DND-41 (cell line): ENCODE data around the gene ADAMTS9.

Source experiments
- ATAC-seq: fragments of 200-7000 bp; cut with Tn5 transposase; 3 replicates; pipeline ENCODE4 v1.9.1; 2021; ENCODE audit warnings: low read depth; ENCODE audit not compliant: insufficient read depth
- DNase-seq: peaks from one replicate; pipeline ENCODE4 v3.0.0-alpha.2; 2020
- H2AFZ ChIP-seq: 2 replicates; pipeline ENCODE4 v1.6.0; 2012; ENCODE audit warnings: low read depth, low read length
- H3K27ac ChIP-seq: 2 replicates; pipeline ENCODE4 v1.5.1; 2012; ENCODE audit warnings: low read length, inconsistent platforms
- H3K27me3 ChIP-seq: fragments of 200-600 bp; sonication (generic); 2 replicates; pipeline ENCODE4 v1.6.0; 2012; ENCODE audit warnings: low read length, mild to moderate bottlenecking, inconsistent platforms; ENCODE audit not compliant: insufficient read depth, poor library complexity
- H3K36me3 ChIP-seq: 2 replicates; pipeline ENCODE4 v1.5.1; 2012; ENCODE audit warnings: low read length, inconsistent platforms; ENCODE audit not compliant: insufficient read depth
- H3K4me1 ChIP-seq: 2 replicates; pipeline ENCODE4 v1.5.1; 2012; ENCODE audit warnings: mild to moderate bottlenecking, low read length; ENCODE audit not compliant: insufficient read depth
- H3K4me2 ChIP-seq: 2 replicates; pipeline ENCODE4 v1.6.0; 2012; ENCODE audit warnings: mild to moderate bottlenecking, moderate library complexity, low read length, inconsistent platforms; ENCODE audit not compliant: insufficient read depth
- H3K4me3 ChIP-seq, 2 experiments: fragments of 200-600 bp in 1 of 2; shearing (Covaris generic) in 1 of 2; 2 replicates each; pipeline ENCODE4 v1.5.1; 2012 to 2016; ENCODE audit warnings: inconsistent platforms in 2 of 2, low read length in 2 of 2, mild to moderate bottlenecking in 2 of 2, low read depth in 1 of 2, moderate library complexity in 1 of 2
- H3K79me2 ChIP-seq: 2 replicates; pipeline ENCODE4 v1.6.0; 2012; ENCODE audit warnings: low read length, inconsistent platforms; ENCODE audit not compliant: insufficient read depth
- H3K9ac ChIP-seq: 2 replicates; pipeline ENCODE4 v1.6.0; 2012; ENCODE audit warnings: low read depth, mild to moderate bottlenecking, inconsistent platforms, low read length, moderate library complexity
- H3K9me3 ChIP-seq: 2 replicates; pipeline ENCODE4 v1.5.1; 2012; ENCODE audit warnings: low read length, moderate library complexity, mild to moderate bottlenecking, inconsistent platforms; ENCODE audit not compliant: insufficient read depth, severe bottlenecking
- H4K20me1 ChIP-seq: 2 replicates; pipeline ENCODE4 v1.6.0; 2012; ENCODE audit warnings: low read length; ENCODE audit not compliant: insufficient read depth
- CTCF ChIP-seq: IDR thresholded peaks from 2 replicates; pipeline ENCODE4 v1.5.1; 2012; ENCODE audit warnings: borderline replicate concordance, low read length, moderate library complexity, mild to moderate bottlenecking; ENCODE audit not compliant: poor library complexity, severe bottlenecking; ENCODE audit errors: extremely low read depth
- EZH2 ChIP-seq: IDR thresholded peaks from 3 replicates; pipeline ENCODE4 v1.6.1; 2012; ENCODE audit warnings: borderline replicate concordance, low read depth, mild to moderate bottlenecking, moderate library complexity, low read length, inconsistent platforms; ENCODE audit not compliant: severe bottlenecking

The ADAMTS9 gene

GRCh38 chr3:64667887-64668581 lies 19.8 kb downstream of the ADAMTS9 start:
- TF ChIP-seq CTCF (no peak), EZH2 (no peak)
- no peak overlapping the region for H3K27ac ChIP-seq
- H3K9ac ChIP-seq: no peak overlapping the region
- DNase-seq (no peak), ATAC-seq (no peak)
- no peak overlapping the region for H3K4me3 ChIP-seq
- no peak overlapping the region for H2AFZ ChIP-seq
- no peaks in the 10 kb centered on the region for H3K4me1 ChIP-seq
- H3K79me2 ChIP-seq: no peaks in the 10 kb centered on the region
- no peaks in the 10 kb centered on the region for H3K36me3 ChIP-seq
- no peaks in the 10 kb centered on the region for H4K20me1 ChIP-seq
- peaks cover 3% of the 10 kb centered on the region for H3K9me3 ChIP-seq
- no peaks in the 10 kb centered on the region for H3K27me3 ChIP-seq
- no peak overlapping the region for H3K4me2 ChIP-seq

- Histone ChIP-seq H3K9ac (no peak overlapping the region), H3K4me3 (no peak overlapping the region), H4K20me1 (no peaks in the 10 kb centered on the region), H3K27me3 (no peaks in the 10 kb centered on the region), H3K36me3 (no peaks in the 10 kb centered on the region), H3K79me2 (no peaks in the 10 kb centered on the region), H3K27ac (no peak overlapping the region), H3K4me1 (no peaks in the 10 kb centered on the region), H3K9me3 (peaks cover 3% of the 10 kb centered on the region), H3K4me2 (no peak overlapping the region), H2AFZ (no peak overlapping the region)
- TF ChIP-seq CTCF (no peak), EZH2 (no peak)
- ATAC-seq (no peak), DNase-seq (no peak)
Measured at GRCh38 chr3:64667138-64667537, 20.7 kb downstream of the ADAMTS9 start.

DNA sequence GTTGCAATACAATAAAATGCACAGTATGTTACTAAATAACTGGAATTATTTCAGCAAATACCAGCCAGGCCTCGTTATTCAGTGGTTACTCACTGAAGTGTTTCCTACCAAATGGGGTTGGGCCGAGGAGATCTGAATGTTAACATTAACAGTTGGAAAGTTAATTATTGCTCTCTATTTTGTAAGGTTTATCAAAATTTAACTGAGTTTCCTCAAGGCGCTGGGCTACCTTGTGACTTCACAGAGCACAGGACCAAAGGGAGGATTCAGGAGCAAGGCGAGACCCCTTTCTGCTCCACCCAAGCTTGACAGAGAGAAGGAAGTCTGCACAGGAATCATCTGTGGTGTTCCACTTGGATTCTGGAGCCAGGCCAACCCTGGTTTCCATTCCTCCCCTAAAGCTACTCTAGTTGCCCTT lies 21.6 kb downstream of the ADAMTS9 start:
- Histone ChIP-seq H3K9ac (no peak overlapping the region), H2AFZ (no peak overlapping the region), H3K4me3 (no peak overlapping the region), H3K4me1 (no peaks in the 10 kb centered on the region), H3K27ac (no peak overlapping the region), H4K20me1 (no peaks in the 10 kb centered on the region), H3K27me3 (no peaks in the 10 kb centered on the region), H3K9me3 (peaks cover 3% of the 10 kb centered on the region), H3K79me2 (no peaks in the 10 kb centered on the region), H3K4me2 (no peak overlapping the region), H3K36me3 (no peaks in the 10 kb centered on the region)
- DNase-seq (no peak), ATAC-seq (no peak)
- TF ChIP-seq CTCF (no peak), EZH2 (no peak)
